Large intestine (tissue), 3 donors: Measurements from ENCODE around the gene RNF112. TPM values are rescaled to one million over a fixed set of nuclear protein-coding genes. Genes with fewer than 3 reads are reported as not detected.
A peak's percentile ranks its signal among the peaks of the same experiment; 100 is the strongest.
"Not testable (repeated sequence)": the region's sequence is repeated elsewhere in the genome, so short reads cannot be mapped to it uniquely, and the experiment has no call there.

ENCODE experiments used
- DNase-seq, 2 donors: peaks; one replicate each; pipeline versions ENCODE4 v3.0.0 to v3.0.0-alpha.2; 2013
- H3K27ac ChIP-seq: one replicate; pipeline ENCODE4 v1.5.1; 2013; ENCODE audit warnings: low read length
- H3K27me3 ChIP-seq: 2 replicates; pipeline ENCODE4 v1.6.1; 2013; ENCODE audit warnings: low read length; ENCODE audit not compliant: control insufficient read depth, insufficient read depth
- H3K36me3 ChIP-seq: 2 replicates; pipeline ENCODE4 v1.6.1; 2013; ENCODE audit warnings: low read length; ENCODE audit not compliant: control insufficient read depth, insufficient read depth
- H3K4me1 ChIP-seq: one replicate; pipeline ENCODE4 v1.6.1; 2013; ENCODE audit warnings: low read length; ENCODE audit not compliant: control insufficient read depth, insufficient read depth
- H3K4me3 ChIP-seq: one replicate; pipeline ENCODE4 v1.5.1; 2013; ENCODE audit warnings: low read length
- H3K9me3 ChIP-seq: one replicate; pipeline ENCODE4 v1.6.1; 2013; ENCODE audit warnings: mild to moderate bottlenecking, low read depth, low read length, moderate library complexity; ENCODE audit not compliant: control insufficient read depth
- WGBS: methylation state at CpG from one replicate; pipeline ENCODE4 v1.1.5; 2013; ENCODE audit warnings: low lambda C conversion rate; ENCODE audit not compliant: insufficient coverage; 5-methylcytosine and 5-hydroxymethylcytosine counted together
- polyA plus RNA-seq: library from polyadenylated mRNA; unstranded; fragments of 120-200 nt; gene quantifications from one replicate; pipeline ENCODE4 v1.2.1, GENCODE V29; 2013

RNF112 gene
- polyA plus RNA-seq, 1 donor = 3.7 TPM

- H3K9me3 ChIP-seq = no peaks in the 10 kb centered on the region
- no peaks in the 10 kb centered on the region for H3K36me3 ChIP-seq
- H3K27ac ChIP-seq = no peak overlapping the region
- no peaks in the 10 kb centered on the region for H3K27me3 ChIP-seq
- H3K4me3 ChIP-seq = no peak overlapping the region
- peaks cover 5% of the 10 kb centered on the region for H3K4me1 ChIP-seq
- peak in 1 of 2 donors; percentile 18 for DNase-seq
These were observed 50.1 kb downstream of the RNF112 start for GRCh38 chr17:19461116-19461515.

GRCh38 chr17:19461681-19462080 is 50.6 kb downstream of the RNF112 start:
- no peaks in the 10 kb centered on the region for H3K36me3 ChIP-seq
- no peak overlapping the region for H3K27ac ChIP-seq
- peaks cover 5% of the 10 kb centered on the region for H3K4me1 ChIP-seq
- no peak for DNase-seq
- WGBS = no CpG with 5 or more reads among the region's 4 CpGs
- no peaks in the 10 kb centered on the region for H3K27me3 ChIP-seq
- H3K9me3 ChIP-seq = no peaks in the 10 kb centered on the region
- no peak overlapping the region for H3K4me3 ChIP-seq

GRCh38 chr17:19462456-19463035 is 51.5 kb downstream of the RNF112 start:
- WGBS = no CpG with 5 or more reads among the region's 7 CpGs

GRCh38 chr17:19464031-19465026 is 53.3 kb downstream of the RNF112 start:
- no peaks in the 10 kb centered on the region for H3K36me3 ChIP-seq
- H3K27me3 ChIP-seq = no peaks in the 10 kb centered on the region
- H3K4me3 ChIP-seq = no peak overlapping the region
- H3K27ac ChIP-seq = peak overlapping the region; percentile 39
- peaks cover 5% of the 10 kb centered on the region for H3K4me1 ChIP-seq
- no peaks in the 10 kb centered on the region for H3K9me3 ChIP-seq
- 65% methylated on average over 3 of the region's 14 CpGs for WGBS
- no peak for DNase-seq

More at GRCh38 chr17:19462456-19463035, 51.5 kb downstream of the RNF112 start:
- not testable (repeated sequence) for H3K27me3 ChIP-seq, H3K36me3 ChIP-seq, H3K4me3 ChIP-seq, H3K27ac ChIP-seq, DNase-seq, H3K9me3 ChIP-seq, H3K4me1 ChIP-seq

Other genes with a start within 250 kb of the RNF112 start
- gene EPN2, start 173.9 kb upstream of the RNF112 start, polyA plus RNA-seq = 24.2 TPM
- 19.8 TPM for gene B9D1, start 48.5 kb upstream of the RNF112 start, polyA plus RNA-seq
- gene MAPK7, start 32.7 kb upstream of the RNF112 start, polyA plus RNA-seq = 20.4 TPM
- gene MFAP4, start 24.0 kb upstream of the RNF112 start, polyA plus RNA-seq = 116 TPM
- 1.1 TPM for gene SLC47A1, start 122.6 kb downstream of the RNF112 start, polyA plus RNA-seq
- 85.0 TPM for gene ALDH3A2, start 237.5 kb downstream of the RNF112 start, polyA plus RNA-seq